ENCODE data around the gene C9orf85. TPM values are rescaled to one million over a fixed set of nuclear protein-coding genes. Genes with fewer than 3 reads are reported as not detected.

The C9orf85 gene
- total RNA-seq, 2 donors from 2014 or later = 12.2 to 12.5 TPM

DNA sequence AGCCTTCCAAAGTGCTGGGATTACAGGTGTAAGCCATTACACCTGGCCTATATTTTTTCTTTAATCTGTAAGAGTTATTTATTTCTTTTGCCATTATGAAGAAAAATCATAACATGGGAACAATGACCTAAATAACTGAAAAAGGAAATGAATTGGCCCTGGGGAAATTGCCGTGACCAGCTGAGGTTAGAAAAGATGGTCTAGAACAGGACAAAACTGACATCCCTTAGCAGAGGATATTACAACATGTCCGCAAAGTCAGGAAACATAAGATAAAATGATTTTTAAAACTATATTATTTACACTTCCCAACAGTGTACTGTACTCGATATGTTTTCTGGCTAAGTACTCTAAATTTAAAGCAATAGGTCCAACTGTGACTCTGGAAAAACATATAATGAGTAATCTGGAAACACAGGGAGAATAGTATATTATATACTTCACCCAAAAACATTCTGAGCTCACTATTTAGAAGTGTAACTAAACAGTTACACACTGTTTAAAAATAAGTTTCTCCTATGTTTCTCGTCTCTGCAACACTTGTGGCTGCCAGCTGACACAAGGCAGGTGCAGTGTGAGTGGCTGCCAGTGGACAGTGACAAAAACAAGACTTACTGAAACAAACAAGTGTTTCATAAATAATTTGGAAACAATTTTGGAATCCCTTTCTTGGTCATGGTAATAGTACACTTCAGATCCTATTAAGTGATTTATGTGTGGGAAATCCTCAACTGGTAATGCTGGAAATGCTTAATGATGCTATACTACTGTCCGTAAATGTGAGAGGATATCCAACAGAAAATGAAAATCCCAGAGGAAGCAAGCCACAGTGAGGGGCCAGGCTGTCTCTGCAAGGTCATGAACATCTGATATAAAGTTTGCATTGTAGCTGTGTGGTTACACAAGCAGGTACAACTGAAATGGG lies 69.1 kb downstream of the C9orf85 start:
- TF ChIP-seq, protein P1, sequence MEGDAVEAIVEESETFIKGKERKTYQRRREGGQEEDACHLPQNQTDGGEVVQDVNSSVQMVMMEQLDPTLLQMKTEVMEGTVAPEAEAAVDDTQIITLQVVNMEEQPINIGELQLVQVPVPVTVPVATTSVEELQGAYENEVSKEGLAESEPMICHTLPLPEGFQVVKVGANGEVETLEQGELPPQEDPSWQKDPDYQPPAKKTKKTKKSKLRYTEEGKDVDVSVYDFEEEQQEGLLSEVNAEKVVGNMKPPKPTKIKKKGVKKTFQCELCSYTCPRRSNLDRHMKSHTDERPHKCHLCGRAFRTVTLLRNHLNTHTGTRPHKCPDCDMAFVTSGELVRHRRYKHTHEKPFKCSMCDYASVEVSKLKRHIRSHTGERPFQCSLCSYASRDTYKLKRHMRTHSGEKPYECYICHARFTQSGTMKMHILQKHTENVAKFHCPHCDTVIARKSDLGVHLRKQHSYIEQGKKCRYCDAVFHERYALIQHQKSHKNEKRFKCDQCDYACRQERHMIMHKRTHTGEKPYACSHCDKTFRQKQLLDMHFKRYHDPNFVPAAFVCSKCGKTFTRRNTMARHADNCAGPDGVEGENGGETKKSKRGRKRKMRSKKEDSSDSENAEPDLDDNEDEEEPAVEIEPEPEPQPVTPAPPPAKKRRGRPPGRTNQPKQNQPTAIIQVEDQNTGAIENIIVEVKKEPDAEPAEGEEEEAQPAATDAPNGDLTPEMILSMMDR (IDR thresholded peaks at IDR 0.05) = no peak
- Histone ChIP-seq H3K27me3 (no peaks in the 10 kb centered on the region), H3K36me3 (no peaks in the 10 kb centered on the region), H3K4me1 (peaks cover 4% of the 10 kb centered on the region), H3K4me3 (no peak overlapping the region), H3K27ac (no peak overlapping the region), H3K9me3 (no peaks in the 10 kb centered on the region), H3K9ac (ENCODE audit: low read depth in 2 of 2, low read length in 2 of 2) (no peak overlapping the region)
- intact Hi-C loops (cut with DNase I) = no loop called here
- DNase-seq = no peak

DNA sequence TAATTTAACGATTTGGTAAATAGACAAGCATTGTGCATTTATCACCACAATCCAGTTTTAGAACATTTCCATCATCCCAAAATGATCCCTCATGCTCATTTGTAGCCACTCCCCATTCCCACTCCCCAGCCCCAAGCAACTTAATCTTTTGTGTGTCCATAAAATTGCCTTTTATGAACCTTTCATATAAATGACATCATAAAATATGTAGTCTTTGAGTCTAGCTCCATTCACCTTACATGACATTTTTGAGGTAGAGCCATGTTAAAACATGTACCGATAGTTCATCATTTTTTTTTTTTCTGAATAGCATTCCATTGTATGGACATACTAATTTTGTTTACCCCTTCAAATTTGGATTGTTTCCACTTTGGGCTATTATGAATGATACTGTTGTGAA lies 70.5 kb downstream of the C9orf85 start:
- intact Hi-C loops (cut with DNase I) = no loop called here
- no peaks in the 10 kb centered on the region for H3K9me3 ChIP-seq
- H3K9ac ChIP-seq (ENCODE audit: low read depth in 2 of 2, low read length in 2 of 2) = no peak overlapping the region
- peaks cover 4% of the 10 kb centered on the region for H3K4me1 ChIP-seq
- no peak for DNase-seq
- no peak overlapping the region for H3K4me3 ChIP-seq
- H3K27ac ChIP-seq = no peak overlapping the region
- H3K27me3 ChIP-seq = no peaks in the 10 kb centered on the region
- TF ChIP-seq, protein P1 (IDR thresholded peaks at IDR 0.05) = no peak
- H3K36me3 ChIP-seq = no peaks in the 10 kb centered on the region

DNA sequence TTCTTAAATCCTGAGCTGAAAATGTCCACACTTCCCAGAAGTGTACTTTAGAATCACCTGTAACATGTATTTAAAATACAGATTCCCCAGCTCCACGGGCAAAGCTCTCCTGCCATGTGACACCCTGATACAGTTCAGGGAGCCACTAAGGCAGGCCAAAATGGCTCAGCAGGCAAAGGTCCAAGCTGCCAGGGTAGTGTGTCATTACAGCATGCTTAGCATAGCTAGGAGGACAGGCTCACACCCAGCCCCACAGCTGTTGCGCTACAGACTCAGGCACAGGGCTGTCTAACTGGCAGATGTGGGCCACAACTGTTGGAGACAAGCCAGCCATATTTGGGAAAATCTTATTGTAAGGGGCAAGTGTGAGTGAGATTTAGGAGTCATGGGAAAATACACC lies 73.0 kb downstream of the C9orf85 start:
- H3K27ac ChIP-seq = peak overlapping the region; percentile 62
- intact Hi-C loops (cut with DNase I) = no loop called here
- peaks cover 4% of the 10 kb centered on the region for H3K4me1 ChIP-seq
- H3K4me3 ChIP-seq = no peak overlapping the region
- DNase-seq = peak; percentile 42
- H3K36me3 ChIP-seq = no peaks in the 10 kb centered on the region
- TF ChIP-seq, protein P1 (IDR thresholded peaks at IDR 0.05) = no peak
- H3K9ac ChIP-seq (ENCODE audit: low read depth in 2 of 2, low read length in 2 of 2) = no peak overlapping the region
- no peaks in the 10 kb centered on the region for H3K9me3 ChIP-seq
- no peaks in the 10 kb centered on the region for H3K27me3 ChIP-seq

DNA sequence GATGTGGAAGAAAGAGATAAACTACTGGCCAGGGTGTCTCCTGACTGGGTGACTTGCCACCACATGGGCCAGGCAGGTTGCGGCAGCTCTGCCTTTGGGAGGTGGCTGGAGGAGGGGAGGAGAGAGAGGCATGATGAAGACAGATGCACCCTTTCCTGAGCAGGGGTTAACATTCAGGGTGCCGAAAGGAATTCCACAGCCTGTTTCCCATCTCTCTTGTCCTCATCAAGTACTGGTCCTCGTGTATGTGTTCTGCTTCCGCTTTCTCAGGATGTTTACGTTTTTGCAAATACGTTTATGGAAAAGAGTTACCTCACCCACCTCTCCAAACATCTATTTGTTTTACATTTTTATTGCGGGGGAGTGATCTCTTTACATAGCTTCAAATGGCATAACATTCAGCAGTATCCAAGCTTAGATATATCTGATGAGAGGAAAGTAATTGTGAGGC lies 73.4 kb downstream of the C9orf85 start:
- Histone ChIP-seq H3K9ac (ENCODE audit: low read depth in 2 of 2, low read length in 2 of 2) (no peak overlapping the region), H3K9me3 (no peaks in the 10 kb centered on the region), H3K36me3 (no peaks in the 10 kb centered on the region), H3K27ac (peak overlapping the region; percentile 62), H3K27me3 (no peaks in the 10 kb centered on the region), H3K4me1 (peaks cover 4% of the 10 kb centered on the region), H3K4me3 (no peak overlapping the region)
- intact Hi-C loops (cut with DNase I) = no loop called here
- TF ChIP-seq, protein P1 (IDR thresholded peaks at IDR 0.05) = no peak
- DNase-seq = peak; percentile 39

DNA sequence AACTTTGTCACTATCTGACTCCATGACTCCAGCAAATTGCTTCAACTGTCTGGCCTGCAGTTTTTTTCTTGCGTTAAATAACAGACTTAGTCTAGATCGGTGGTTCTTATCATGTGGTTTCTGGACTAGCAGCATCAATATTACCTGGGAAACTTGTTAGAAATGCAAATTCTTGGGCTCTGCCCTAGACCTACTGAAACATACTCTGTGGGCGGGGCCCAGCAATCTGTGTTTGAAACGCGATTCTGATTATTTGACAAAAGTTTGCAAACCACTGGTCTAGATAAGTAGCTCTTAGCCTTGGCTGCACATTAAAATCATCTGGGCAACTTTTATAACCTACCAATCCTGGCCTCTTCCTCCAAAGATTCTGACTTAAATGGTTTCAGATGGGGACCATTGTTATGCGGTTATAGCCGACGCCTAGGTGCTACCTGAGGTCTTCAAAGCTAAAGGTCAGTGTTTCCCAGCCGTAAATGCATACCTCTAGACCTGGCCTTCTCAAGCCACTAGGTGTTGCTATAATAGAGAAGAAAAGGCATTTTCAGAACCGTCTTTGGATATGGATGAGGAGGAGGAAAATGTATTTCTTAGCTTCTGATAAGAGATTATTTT lies 74.0 kb downstream of the C9orf85 start:
- H3K4me3 ChIP-seq = no peak overlapping the region
- H3K9ac ChIP-seq (ENCODE audit: low read depth in 2 of 2, low read length in 2 of 2) = no peak overlapping the region
- TF ChIP-seq, protein P1 (IDR thresholded peaks at IDR 0.05) = no peak
- intact Hi-C loops (cut with DNase I) = no loop called here
- H3K9me3 ChIP-seq = no peaks in the 10 kb centered on the region
- H3K27me3 ChIP-seq = no peaks in the 10 kb centered on the region
- DNase-seq = peak; percentile 22
- peaks cover 4% of the 10 kb centered on the region for H3K4me1 ChIP-seq
- peak overlapping the region; percentile 62 for H3K27ac ChIP-seq
- no peaks in the 10 kb centered on the region for H3K36me3 ChIP-seq
